ENCODE data around the gene SART1. TPM values are rescaled to one million over a fixed set of nuclear protein-coding genes. Genes with fewer than 3 reads are reported as not detected.

Gene SART1
- total and polyA plus RNA-seq, 4 donors: 31.4 to 145 (median 48.3) TPM

- Histone ChIP-seq H3K4me1 (ENCODE audit: control insufficient read depth in 5 of 5, insufficient read depth in 5 of 5, low read length in 5 of 5) (peaks cover 9 to 41% (median 18%) of the 10 kb centered on the region in 5 donors), H3K36me3 (ENCODE audit: control insufficient read depth in 4 of 4, insufficient read depth in 4 of 4, low read length in 4 of 4) (peaks cover 0 to 23% (median 9%) of the 10 kb centered on the region in 4 donors), H3K27me3 (ENCODE audit: control insufficient read depth in 3 of 3, insufficient read depth in 3 of 3, low read length in 2 of 3) (no peaks in the 10 kb centered on the region), H3K9me3 (ENCODE audit: control insufficient read depth in 4 of 4, insufficient read depth in 3 of 4, low read length in 3 of 4) (no peaks in the 10 kb centered on the region), H3K27ac (ENCODE audit: low read depth in 1 of 2, low read length in 1 of 2) (peak overlapping the region; percentile 90 to 95), H3K9ac (ENCODE audit: insufficient read depth in 1 of 2, low read length in 2 of 2) (peak overlapping the region in 1 of 2 donors; percentile 96), H3K4me3 (peak overlapping the region; percentile 93)
- TF ChIP-seq CTCF (IDR thresholded peaks at IDR 0.05; ENCODE audit: control extremely low read depth, extremely low read depth): no peak
- no peak for DNase-seq
- WGBS, 2 donors: 84 to 90% methylated on average over 35 of the region's 35 CpGs
- ATAC-seq (ENCODE audit: insufficient read depth, low FRiP score): no peak
Observed at GRCh38 chr11:65917434-65918210, 43.9 kb upstream of the SART1 start.

GRCh38 chr11:65918211-65919140, 43.1 kb upstream of the SART1 start, which contains the start of gene C11orf68:
Gene C11orf68 (minus strand): TSS chr11:65919062. CDS start chr11:65919031, 31 bp downstream.
- Histone ChIP-seq H3K4me1 (ENCODE audit: control insufficient read depth in 5 of 5, insufficient read depth in 5 of 5, low read length in 5 of 5) (peaks cover 9 to 41% (median 18%) of the 10 kb centered on the region in 5 donors), H3K36me3 (ENCODE audit: control insufficient read depth in 4 of 4, insufficient read depth in 4 of 4, low read length in 4 of 4) (peaks cover 0 to 31% (median 12%) of the 10 kb centered on the region in 4 donors), H3K9ac (ENCODE audit: insufficient read depth in 1 of 2, low read length in 2 of 2) (peak within 1 kb of the TSS; percentile 74 to 96), H3K27me3 (ENCODE audit: control insufficient read depth in 3 of 3, insufficient read depth in 3 of 3, low read length in 2 of 3) (no peaks in the 10 kb centered on the region), H3K9me3 (ENCODE audit: control insufficient read depth in 4 of 4, insufficient read depth in 3 of 4, low read length in 3 of 4) (no peaks in the 10 kb centered on the region), H3K27ac (ENCODE audit: low read depth in 1 of 2, low read length in 1 of 2) (peak within 1 kb of the TSS; percentile 90 to 95), H3K4me3 (peak within 1 kb of the TSS; percentile 93)
- ATAC-seq (ENCODE audit: insufficient read depth, low FRiP score): no peak
- 3 to 6% methylated on average over 52 to 77 of the region's 77 CpGs for WGBS, 2 donors
- DNase-seq: peak in 1 of 3 donors; percentile 30
- no peak for TF ChIP-seq CTCF (IDR thresholded peaks at IDR 0.05; ENCODE audit: control extremely low read depth, extremely low read depth)

GRCh38 chr11:65919141-65919572, 42.4 kb upstream of the SART1 start, which contains the start of gene DRAP1:
Gene DRAP1 (plus strand): TSS chr11:65919426. CDS start chr11:65919502, 76 bp downstream.
- ATAC-seq (ENCODE audit: insufficient read depth, low FRiP score): peak; percentile 92
- DNase-seq: peak; percentile 98 to 100 (median 99)
- peak within 1 kb of the TSS; percentile 74 to 96 for H3K9ac ChIP-seq (ENCODE audit: insufficient read depth in 1 of 2, low read length in 2 of 2)
- no peaks in the 10 kb centered on the region for H3K9me3 ChIP-seq (ENCODE audit: control insufficient read depth in 4 of 4, insufficient read depth in 3 of 4, low read length in 3 of 4)
- peaks cover 0 to 31% (median 13%) of the 10 kb centered on the region in 4 donors for H3K36me3 ChIP-seq (ENCODE audit: control insufficient read depth in 4 of 4, insufficient read depth in 4 of 4, low read length in 4 of 4)
- peak; percentile 19 for TF ChIP-seq CTCF (IDR thresholded peaks at IDR 0.05; ENCODE audit: control extremely low read depth, extremely low read depth)
- H3K4me1 ChIP-seq (ENCODE audit: control insufficient read depth in 5 of 5, insufficient read depth in 5 of 5, low read length in 5 of 5): peaks cover 9 to 41% (median 18%) of the 10 kb centered on the region in 5 donors
- no peaks in the 10 kb centered on the region for H3K27me3 ChIP-seq (ENCODE audit: control insufficient read depth in 3 of 3, insufficient read depth in 3 of 3, low read length in 2 of 3)
- H3K27ac ChIP-seq (ENCODE audit: low read depth in 1 of 2, low read length in 1 of 2): peak within 1 kb of the TSS; percentile 90 to 95
- H3K4me3 ChIP-seq: peak within 1 kb of the TSS; percentile 93
- WGBS, 2 donors: 1% methylated on average over 31 to 59 of the region's 59 CpGs
